GM19455 (cell line): ENCODE measurements around the gene PTPRM.

Source experiments
- ATAC-seq: cut with Tn5 transposase; IDR thresholded peaks from one replicate; pipeline ENCODE4 v1.9.1; 2021; ENCODE audit not compliant: unreplicated experiment

PTPRM gene

DNA sequence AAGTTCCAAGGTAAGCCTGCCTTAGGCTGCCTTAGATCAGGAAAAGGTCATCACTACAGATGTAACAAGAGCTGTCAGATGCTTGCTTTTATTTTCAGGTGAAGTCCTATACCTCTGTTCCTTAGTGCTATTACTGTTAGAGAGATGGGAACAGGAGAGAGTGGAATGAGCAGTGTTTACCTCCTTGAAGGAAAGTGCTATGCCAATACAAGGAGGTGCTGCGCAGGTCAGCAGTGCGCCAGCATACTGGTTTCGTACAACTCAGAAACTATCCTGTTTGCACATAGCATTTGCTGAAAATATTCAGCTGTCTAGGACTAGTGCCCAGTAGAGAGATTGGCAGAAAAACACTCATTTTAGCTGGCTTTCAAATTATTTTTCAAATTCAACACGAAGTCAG, 629.1 kb downstream of the PTPRM start:
- ATAC-seq, result no peak

DNA sequence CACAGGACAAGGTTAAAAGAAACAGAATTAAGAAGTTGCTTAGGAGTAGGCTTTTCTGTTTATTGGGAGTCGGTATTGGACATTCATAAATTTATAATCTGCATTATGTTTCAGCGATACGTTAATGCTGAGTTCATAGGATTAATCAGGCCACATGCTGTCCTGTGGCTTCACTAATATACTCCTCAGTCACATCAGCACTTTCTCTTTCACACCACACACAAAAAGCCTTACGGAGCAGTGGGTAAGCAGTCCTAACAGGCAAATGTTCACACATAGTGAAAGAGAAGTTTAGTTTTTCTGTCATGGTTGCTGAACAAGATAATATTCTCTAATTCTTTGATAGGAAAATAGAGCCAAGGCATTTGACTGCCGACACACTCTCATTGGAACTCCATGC, 630.4 kb downstream of the PTPRM start:
- no peak for ATAC-seq

DNA sequence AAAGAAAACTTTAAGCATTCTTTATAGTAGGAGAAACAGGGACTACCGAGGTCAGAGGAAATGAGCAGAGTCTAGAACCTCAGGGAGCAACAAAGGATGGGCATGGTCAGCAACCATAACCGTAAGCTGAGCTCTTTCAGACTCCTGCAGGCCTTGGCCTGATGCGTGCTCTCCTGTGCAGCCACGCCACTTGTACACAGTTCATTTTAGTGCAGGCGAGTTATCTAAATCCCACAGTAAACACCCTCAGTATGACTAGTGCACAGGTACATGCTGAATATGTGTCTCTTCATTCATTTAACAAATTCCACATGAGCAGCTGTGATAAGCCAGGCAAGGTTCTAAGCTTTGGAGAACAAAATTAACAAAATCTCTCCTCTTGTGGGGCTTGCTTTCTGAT, 640.9 kb downstream of the PTPRM start:
- ATAC-seq, result no peak

DNA sequence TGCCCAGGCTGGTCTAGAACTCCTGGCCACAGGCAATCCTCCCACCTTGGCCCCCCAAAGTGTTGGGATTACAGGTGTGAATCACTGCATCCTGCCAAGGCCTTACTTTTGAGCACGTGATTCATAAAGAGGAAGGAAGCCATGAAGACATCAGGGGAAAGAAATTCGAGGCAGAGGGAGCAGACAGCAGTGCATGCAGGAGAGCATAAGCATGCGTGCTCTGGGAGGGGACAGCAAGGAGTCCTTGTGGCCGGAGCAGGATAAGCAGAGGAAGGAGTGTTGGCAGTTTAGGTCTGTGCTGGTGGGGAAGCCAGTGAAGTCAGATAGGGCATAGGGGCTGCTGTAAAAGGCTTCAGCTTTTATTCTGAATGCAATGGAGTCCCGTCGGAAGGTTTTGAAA, 641.6 kb downstream of the PTPRM start:
- no peak for ATAC-seq

DNA sequence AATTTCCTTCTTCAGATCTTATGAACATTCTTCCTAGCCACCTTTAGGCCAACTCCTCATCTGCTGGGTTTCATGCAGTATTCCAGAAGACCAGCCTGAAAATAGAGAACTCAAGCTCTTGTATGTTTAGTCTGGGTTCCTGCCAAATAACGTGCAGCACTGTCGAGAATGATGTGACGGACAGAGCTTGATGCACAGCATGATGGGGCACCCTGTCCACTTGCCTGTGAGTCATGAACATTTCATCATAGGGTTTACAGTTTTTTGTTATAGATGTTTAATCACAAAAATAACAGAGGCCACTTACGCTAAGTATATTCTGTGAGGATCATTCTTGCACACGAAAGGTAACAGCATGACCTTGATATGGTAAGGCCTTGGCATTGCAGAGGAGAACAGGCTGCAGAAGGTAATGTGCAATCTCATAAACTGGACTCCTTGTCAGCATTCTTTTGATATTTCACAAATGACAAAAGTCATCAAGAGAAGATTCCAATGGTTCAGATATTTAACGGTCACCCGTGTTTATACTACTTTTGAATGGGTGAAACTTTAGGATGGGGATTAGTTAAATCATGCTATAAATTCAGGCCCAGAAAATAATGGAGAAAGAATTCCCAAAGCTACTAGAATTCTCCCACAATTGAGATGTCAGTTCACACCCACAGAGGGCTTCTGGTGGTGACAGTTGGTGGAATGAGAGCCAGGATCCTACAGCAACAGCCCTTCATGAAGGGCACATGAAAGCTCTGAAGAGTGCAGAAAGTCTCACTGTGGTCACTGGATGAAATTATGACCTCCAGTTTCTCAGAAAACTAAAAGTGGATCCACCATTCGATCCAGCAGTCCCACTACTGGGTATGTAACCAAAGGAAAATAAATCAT, 646.0 kb downstream of the PTPRM start:
- no peak for ATAC-seq

DNA sequence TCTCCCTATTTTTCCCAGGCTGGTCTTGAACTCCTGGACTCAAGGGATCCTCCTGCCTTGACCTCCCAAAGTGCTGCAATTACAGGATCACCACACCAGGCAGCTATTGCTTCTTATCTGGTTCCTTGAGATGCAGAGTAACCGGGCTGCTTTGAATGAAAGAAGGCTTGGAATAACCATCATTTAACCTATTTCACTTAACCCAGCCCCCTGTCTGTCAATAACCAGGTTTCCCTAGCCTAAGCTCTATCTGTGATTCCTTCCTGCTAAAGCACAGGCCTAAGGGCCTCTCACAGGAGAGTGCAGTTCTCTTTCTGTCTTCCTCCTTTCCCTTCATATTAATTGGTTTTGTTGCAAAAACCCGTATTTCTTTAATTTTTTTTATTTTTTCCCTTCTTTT, 648.6 kb downstream of the PTPRM start:
- no peak for ATAC-seq

DNA sequence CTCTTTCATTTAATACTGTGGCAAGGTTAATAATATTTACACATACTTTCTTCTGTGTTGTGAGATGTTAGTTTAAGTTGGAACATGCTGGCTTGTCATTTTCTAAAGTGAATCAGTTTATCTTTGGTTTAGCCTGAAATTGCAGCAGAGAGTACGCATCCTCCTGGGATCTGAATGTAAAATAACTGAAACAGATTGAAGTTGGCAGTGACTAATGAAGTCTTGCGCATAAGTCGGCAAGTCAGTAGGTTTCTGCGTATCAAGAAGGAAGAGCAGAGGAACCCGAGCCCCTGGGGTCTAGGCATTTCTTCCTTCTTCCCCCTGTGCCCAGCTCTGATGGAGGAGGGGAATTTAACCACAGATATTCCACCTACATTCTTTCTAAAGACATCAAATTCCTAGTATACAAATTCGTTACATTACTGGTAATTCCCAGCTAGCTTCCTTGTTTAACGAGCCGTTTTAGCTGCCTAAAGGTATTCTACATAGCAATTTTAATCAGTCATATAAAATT, 650.0 kb downstream of the PTPRM start:
- ATAC-seq, result no peak

DNA sequence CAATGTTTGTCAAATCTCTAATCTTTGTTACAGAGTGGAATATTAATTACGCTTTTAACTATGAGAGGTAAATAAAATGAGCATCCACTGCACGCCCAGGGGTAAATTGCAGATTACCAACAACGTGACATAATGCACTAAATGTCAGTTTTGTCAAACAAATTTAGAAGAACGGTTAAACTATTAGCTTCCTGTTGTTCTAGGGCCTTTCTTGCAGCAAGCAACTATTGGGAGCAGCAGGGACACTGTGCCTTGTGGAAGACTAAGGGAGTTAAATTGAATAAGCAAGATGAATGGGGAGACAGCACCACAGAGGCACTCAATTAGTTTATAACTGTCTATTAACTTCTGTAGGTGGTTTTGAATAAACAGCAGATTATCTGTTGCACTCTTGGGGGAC, 651.1 kb downstream of the PTPRM start:
- no peak for ATAC-seq

DNA sequence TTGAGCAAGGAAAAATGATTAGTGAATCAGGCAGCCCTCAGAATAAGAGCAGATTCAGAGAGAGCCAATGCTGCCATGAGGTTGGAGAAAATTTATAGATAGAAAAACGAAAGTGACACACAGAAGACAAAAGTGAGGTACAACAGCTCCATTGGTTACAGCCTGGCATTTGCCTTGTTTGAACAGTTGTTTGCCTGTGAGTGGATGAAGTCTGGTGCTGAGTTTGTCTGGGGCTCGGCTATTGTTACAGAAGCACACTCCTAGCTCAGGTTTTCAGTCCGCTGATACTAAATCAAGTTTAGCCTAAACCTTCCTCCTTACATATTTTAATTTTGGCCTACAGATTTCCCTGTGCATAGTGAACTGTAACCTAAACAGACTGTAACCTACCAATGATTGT, 654.3 kb downstream of the PTPRM start:
- no peak for ATAC-seq

DNA sequence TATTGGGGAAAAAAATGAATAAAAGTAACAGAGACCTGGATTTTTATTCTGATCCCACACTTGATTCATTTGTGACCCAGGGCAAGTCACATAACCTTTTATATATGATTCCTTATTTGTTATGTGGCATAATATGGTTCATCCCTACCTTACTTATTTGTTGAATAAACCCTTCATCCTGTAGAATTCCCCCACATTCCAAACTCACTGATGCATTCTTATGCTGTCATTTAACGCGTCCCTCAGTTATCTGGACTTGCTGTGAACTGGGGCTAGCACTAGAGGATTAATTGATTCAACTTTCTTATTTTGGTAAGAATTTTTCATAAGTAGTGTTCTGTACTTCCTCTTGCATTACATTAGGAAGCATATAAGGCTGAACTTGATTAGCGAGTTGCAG, 657.5 kb downstream of the PTPRM start:
- no peak for ATAC-seq

DNA sequence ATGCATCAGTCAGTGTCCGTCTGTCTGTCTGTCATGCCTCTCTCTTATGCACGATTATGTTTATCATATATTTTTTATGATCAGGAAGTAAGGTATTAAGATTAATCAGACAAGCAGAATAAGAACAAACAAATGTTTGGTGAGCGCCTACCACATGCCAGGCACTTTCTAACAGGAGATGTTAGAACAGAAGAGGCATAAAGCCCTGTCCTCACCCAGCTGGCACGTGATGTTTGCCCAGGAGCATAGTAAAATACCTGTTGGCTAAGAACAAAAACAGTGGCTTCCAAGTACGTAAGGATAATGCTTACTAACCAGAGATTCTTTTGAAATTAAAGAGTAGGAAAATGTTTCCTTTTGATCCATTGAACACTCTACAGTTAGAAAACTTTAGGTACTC, 661.9 kb downstream of the PTPRM start:
- no peak for ATAC-seq

DNA sequence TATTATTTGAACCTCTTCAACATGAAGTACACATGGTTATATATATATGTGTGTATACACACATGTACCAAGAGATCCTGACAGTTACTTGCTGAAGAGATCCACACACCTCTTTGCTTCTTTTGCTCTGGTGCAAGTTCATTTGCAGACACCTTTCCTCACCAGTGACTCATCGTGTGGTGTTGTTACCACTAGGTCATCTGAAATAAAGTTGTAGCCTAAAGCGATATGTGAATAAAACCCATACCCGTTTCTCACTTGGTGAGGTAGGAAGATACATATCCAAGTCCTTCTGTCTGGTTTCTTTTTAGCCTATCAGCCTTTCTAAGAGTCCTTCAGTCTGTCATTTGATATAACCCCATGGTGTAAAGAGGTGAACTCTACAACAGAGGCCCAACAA, 662.7 kb downstream of the PTPRM start:
- no peak for ATAC-seq

DNA sequence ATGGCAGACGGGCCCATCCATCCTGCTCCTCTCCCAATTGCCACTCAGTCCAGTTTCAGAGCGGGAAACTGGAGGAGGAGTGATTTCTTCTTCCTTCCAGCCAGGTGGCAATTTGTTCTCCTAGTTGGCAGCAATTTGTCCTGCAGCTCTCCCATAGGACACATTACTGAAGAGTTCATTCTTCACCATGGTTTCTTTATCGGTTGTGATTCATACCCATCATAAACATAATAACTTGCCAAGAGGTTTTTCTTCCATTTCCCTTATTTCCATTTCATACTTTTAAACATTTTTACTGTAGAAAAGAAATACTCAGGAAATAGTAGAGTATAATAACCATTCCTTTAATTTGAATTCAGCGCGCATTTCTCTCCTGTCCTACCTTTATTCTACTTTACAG, 664.2 kb downstream of the PTPRM start:
- ATAC-seq, result no peak

DNA sequence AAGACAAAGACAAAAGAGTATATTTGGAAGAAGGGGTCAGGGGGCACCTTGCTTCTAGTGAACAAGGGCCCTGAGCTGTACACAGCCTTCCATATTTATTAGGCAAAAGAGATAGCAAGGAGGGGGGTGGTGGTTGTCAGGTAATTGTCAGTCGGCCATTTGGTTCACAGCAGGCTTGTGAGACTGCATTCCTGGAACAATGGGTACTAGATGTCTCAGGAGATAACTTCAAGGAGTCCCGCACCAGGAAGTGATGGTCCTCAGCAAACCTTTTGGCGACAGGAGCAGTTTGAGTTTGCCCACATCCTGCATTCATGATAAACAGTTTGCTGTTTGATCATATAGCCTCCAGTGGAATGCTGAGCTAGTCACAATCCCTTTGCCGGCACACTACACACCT, 665.7 kb downstream of the PTPRM start:
- ATAC-seq, result no peak

DNA sequence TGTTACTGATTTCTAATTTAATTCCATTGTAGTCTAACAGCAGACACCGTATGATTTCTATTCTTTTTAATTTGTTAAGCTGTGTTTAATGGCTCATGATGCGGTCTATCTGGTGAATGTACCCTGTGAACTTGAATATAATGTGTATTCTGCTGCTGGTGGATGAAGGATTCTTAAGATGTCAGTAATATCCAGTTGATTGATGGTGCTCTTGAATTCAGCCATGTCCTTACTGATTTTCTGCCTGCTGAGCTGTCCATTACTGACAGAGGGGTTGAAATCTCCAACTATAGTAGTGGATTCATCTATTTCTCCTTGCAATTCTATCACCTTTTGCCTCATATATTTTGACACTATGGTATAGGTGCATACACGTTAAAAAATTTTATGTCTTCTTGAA, 668.8 kb downstream of the PTPRM start:
- ATAC-seq, result no peak

DNA sequence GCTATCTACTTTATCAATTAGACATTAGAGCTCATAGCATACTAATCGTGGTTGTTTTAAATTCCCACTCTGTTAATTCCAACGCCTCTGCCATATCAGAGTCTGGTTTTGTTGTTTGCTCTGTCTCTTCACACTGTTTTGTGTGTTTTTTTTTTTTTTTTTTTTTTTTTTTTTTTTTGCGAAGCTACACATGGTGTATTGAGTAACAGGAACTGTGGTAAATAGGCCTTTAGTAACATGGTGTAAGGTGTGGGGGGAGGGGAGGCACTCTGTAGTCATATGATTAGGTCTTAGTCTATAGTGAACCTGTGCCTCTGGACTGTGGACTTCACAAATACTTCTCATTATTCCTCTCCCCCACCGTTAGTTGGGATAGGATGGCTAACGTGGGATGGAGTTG, 671.4 kb downstream of the PTPRM start:
- no peak for ATAC-seq

DNA sequence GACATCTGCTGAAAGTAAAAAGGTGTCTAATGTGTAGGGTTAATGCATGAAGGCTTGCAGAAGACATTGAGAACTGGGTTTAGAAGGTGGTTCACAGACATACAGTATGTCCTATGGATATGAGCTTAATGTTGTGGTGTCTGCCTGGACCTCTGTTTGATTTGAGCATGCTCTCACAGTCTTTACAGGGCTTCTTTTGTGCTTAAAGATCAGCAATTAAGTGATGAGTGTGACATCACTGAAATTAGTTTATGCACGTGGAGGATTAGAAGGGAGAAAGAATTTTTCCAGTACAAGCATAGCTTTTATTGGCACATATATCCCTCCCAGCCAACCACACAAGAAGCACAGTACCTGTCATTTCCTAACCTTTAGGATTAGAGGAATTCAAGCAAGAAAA, 674.6 kb downstream of the PTPRM start:
- no peak for ATAC-seq

DNA sequence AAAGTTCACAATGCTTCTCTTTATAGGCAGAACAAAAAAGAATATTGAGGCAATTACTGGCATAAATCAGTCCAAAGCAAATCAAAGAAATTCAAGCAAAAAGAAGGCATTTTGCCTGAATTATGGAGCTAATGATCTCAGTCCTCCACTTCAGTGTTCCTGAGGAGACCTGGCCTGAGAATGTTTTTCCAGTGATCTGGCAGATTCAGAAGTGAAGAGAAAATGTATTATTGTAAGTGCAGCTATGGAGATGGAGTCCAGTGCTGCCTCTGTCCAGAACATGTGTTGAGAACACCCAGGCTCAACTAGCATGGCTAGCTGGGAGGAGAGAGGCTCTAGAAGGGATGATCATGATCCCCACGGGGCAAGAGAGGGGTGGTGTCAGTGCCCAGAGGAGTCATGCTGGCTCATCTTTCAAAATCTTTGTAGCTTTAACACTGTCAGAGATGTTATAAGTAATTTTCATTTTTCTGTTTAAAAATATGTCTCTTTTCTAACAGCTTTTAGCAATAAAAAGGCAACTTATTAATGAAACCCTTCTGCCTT, 675.1 kb downstream of the PTPRM start:
- ATAC-seq, result no peak

DNA sequence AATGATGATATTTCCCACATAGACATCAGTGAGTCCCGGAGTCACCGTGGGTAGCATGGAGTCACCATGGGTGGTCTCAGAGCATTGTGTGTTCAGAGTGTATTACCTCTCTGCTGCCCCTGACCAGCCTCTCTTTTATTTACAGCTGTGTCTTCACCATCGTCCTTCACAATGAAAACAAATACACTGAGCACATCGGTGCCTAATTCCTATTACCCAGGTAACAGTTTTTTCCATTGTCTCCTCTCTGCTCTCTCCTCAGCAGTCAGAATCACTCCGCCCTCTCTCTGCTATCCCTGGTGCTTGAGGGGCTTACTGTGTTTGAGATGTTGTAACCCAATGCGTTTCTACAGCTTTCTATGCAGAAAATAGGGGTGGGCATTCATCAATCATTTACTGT, 680.6 kb downstream of the PTPRM start:
- ATAC-seq, result no peak

DNA sequence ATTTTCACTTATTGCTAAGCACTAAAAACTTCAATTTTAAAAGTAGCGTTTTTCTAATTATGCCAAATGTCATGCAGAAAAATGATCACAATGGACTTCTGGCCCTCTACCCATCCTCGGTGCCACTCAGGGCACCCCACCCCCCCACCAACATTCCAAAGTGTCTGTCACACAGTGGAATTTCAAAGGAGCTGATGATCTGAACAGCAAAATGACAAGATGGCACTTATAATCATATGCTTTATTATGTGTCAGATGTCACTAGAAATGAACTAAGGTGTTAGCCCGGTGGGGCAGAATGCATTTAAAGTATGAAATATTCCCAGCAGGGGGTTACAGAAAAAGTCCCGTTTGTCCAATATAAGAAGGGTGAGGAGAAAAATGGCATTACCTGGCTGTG, 681.5 kb downstream of the PTPRM start:
- no peak for ATAC-seq

DNA sequence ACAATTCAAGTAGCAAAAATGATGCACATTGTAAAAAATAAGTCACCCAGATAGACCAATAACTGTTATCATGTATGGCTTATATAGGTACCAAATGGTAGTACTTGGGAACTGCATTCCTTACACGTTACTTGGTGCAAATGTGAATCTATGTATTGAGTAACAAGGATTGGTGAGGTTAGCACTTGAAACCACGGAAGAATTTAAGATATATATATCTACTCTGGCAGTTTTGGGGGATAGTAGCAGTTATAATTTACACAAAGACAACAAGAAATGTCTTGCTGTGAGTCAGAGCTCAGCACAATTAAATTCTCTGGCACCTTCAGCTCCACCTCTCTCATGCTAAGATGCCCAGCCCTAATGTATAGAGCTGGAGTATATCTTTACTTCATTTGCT, 682.7 kb downstream of the PTPRM start:
- ATAC-seq, result no peak

DNA sequence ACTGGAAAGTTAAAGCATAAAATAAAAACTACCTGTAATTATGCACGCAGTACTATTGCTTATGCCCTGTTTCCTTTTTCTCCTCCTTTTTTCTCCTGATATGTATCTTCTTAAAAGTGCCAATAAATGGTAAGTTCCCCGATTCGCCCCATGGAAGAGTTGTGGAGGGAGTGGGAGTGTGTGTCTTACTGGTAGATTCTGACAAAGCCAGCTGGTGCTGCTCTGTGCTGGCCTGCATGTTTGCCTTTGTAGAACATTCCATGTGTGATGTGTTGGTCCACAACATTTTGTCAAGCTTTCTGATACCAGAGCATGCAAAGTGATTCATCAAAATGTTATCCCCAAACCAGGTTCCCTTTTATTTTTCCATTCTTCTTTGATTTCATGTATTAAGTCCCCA, 685.3 kb downstream of the PTPRM start:
- no peak for ATAC-seq

DNA sequence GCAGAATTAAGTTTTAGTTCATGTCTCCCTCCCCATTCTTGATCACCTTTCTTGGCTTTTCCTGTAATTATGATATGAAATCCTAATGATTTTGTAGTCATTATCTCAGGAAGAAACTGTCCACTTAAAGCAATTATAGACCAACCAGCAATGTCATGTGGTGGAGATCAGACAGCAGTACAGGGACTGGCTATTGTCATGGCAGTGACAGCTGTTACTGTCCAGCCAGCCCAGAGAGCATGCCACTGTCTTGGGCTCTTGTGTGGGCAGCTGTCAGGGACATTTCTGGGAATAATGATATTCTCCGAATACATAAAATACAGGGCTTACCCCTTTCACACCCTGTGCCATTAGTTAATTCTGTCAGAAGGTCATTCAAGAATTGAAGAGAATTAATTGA, 686.8 kb downstream of the PTPRM start:
- ATAC-seq, result no peak
